ENCODE data around the gene CAMK2B.

GRCh38 chr7:44267178-44267577, 58.2 kb downstream of the CAMK2B start:
- no peak for TF ChIP-seq POLR2A (IDR thresholded peaks at IDR 0.05; ENCODE audit: borderline replicate concordance, extremely low read depth, insufficient read depth, insufficient read length)
- TF ChIP-seq FOSL1 (IDR thresholded peaks at IDR 0.05; ENCODE audit: low read depth), result no peak
- no peak for TF ChIP-seq CTCF (IDR thresholded peaks at IDR 0.05 in 2 of 3, conservative IDR thresholded peaks at IDR 0.05 in 1 of 3; ENCODE audit: borderline replicate concordance in 1 of 3, insufficient read depth in 1 of 3, low read depth in 2 of 3, low read length in 2 of 3)
- TF ChIP-seq SRF (IDR thresholded peaks at IDR 0.05; ENCODE audit: low read depth), result no peak
- no peak for TF ChIP-seq SP1 (IDR thresholded peaks at IDR 0.05; ENCODE audit: low read depth)
- no peak for TF ChIP-seq EZH2 (IDR thresholded peaks at IDR 0.05)
- TF ChIP-seq MAX (IDR thresholded peaks at IDR 0.05), result no peak
- TF ChIP-seq REST (IDR thresholded peaks at IDR 0.05; ENCODE audit: low read depth), result no peak
